DOHH2 (cell line): ENCODE results near the gene VIPAS39.

ENCODE experiments used
- H3F3A ChIP-seq: fragments of 200-600 bp; sonication (generic), shearing (Covaris generic); 2 replicates; pipeline ENCODE4 v1.6.0; 2016; ENCODE audit warnings: antibody characterized with exemption, mild to moderate bottlenecking; ENCODE audit not compliant: control insufficient read depth, insufficient read depth
- H3K27ac ChIP-seq: fragments of 200-600 bp; sonication (generic); 2 replicates; pipeline ENCODE4 v1.5.1; 2014; ENCODE audit warnings: low read depth, mild to moderate bottlenecking, low read length, moderate library complexity
- H3K27me3 ChIP-seq: fragments of 200-600 bp; sonication (generic); 2 replicates; pipeline ENCODE4 v1.6.1; 2014; ENCODE audit warnings: mild to moderate bottlenecking, low read length, mixed read lengths; ENCODE audit not compliant: control insufficient read depth
- H3K36me3 ChIP-seq: fragments of 200-600 bp; sonication (generic); 2 replicates; pipeline ENCODE4 v1.6.1; 2014; ENCODE audit warnings: mild to moderate bottlenecking, low read length, moderate library complexity, mixed read lengths; ENCODE audit not compliant: control insufficient read depth
- H3K4me1 ChIP-seq: fragments of 200-600 bp; sonication (generic); 2 replicates; pipeline ENCODE4 v1.6.1; 2014; ENCODE audit warnings: mild to moderate bottlenecking, low read length, mixed read lengths; ENCODE audit not compliant: control insufficient read depth
- H3K4me2 ChIP-seq: fragments of 200-600 bp; sonication (generic); 2 replicates; pipeline ENCODE4 v1.6.0; 2014; ENCODE audit warnings: mild to moderate bottlenecking, low read length, moderate library complexity
- H3K4me3 ChIP-seq: fragments of 200-600 bp; sonication (generic); 2 replicates; pipeline ENCODE4 v1.5.1; 2014; ENCODE audit warnings: mild to moderate bottlenecking, low read length, mixed read lengths
- H3K79me2 ChIP-seq: fragments of 200-600 bp; sonication (generic); 2 replicates; pipeline ENCODE4 v1.6.1; 2014; ENCODE audit warnings: mild to moderate bottlenecking, low read length, mixed read lengths; ENCODE audit not compliant: control insufficient read depth
- H3K9me2 ChIP-seq: fragments of 200-600 bp; sonication (generic); replicated peaks from 2 replicates; pipeline ENCODE4 v1.6.1; 2014; ENCODE audit warnings: mild to moderate bottlenecking, low read length, mixed read lengths; ENCODE audit not compliant: control insufficient read depth
- H3K9me3 ChIP-seq: fragments of 200-600 bp; sonication (generic); 2 replicates; pipeline ENCODE4 v1.6.1; 2014; ENCODE audit warnings: antibody characterized with exemption, low read length, mixed read lengths; ENCODE audit not compliant: control insufficient read depth, insufficient read depth
- H4K20me1 ChIP-seq: fragments of 200-600 bp; sonication (generic); 2 replicates; pipeline ENCODE4 v1.6.0; 2014; ENCODE audit warnings: low read depth, mild to moderate bottlenecking, antibody characterized with exemption, low read length, moderate library complexity; ENCODE audit not compliant: control insufficient read depth, insufficient read depth
- CTCF ChIP-seq: fragments of 200-600 bp; sonication (generic); IDR thresholded peaks from one replicate; pipeline ENCODE4 v1.5.1; 2014; ENCODE audit warnings: antibody characterized with exemption, mild to moderate bottlenecking, low read depth, low read length; ENCODE audit not compliant: poor library complexity, severe bottlenecking
- EZH2phosphoT487 ChIP-seq: fragments of 200-600 bp; sonication (generic); IDR thresholded peaks from 2 replicates; pipeline ENCODE4 v1.6.1; 2017; ENCODE audit warnings: borderline replicate concordance, mild to moderate bottlenecking, antibody characterized with exemption, low read length, moderate library complexity, mixed read lengths

VIPAS39 gene

GRCh38 chr14:77489041-77489440 lies 31.6 kb upstream of the VIPAS39 start:
- Histone ChIP-seq H3F3A (no peaks in the 10 kb centered on the region), H3K4me2 (no peak overlapping the region), H3K27me3 (no peaks in the 10 kb centered on the region), H3K9me2 (no peaks in the 10 kb centered on the region), H3K4me1 (no peaks in the 10 kb centered on the region), H3K36me3 (no peaks in the 10 kb centered on the region), H3K27ac (no peak overlapping the region), H3K79me2 (no peaks in the 10 kb centered on the region), H3K9me3 (no peaks in the 10 kb centered on the region), H4K20me1 (no peaks in the 10 kb centered on the region), H3K4me3 (no peak overlapping the region)
- TF ChIP-seq CTCF (no peak), EZH2phosphoT487 (no peak)

- Histone ChIP-seq H3K27me3 (no peaks in the 10 kb centered on the region), H3K9me2 (no peaks in the 10 kb centered on the region), H3K4me1 (no peaks in the 10 kb centered on the region), H3F3A (no peaks in the 10 kb centered on the region), H3K79me2 (no peaks in the 10 kb centered on the region), H4K20me1 (no peaks in the 10 kb centered on the region), H3K27ac (no peak overlapping the region), H3K36me3 (no peaks in the 10 kb centered on the region), H3K9me3 (no peaks in the 10 kb centered on the region), H3K4me2 (no peak overlapping the region), H3K4me3 (no peak overlapping the region)
- no peak for TF ChIP-seq EZH2phosphoT487
Measured at GRCh38 chr14:77488558-77488957, 31.2 kb upstream of the VIPAS39 start.

GRCh38 chr14:77485901-77486678 lies 28.7 kb upstream of the VIPAS39 start:
- no peak overlapping the region for H3K4me2 ChIP-seq
- H3K9me3 ChIP-seq = no peaks in the 10 kb centered on the region
- no peaks in the 10 kb centered on the region for H3K27me3 ChIP-seq
- TF ChIP-seq CTCF = no peak
- TF ChIP-seq EZH2phosphoT487 = no peak
- H3K9me2 ChIP-seq = no peaks in the 10 kb centered on the region
- H3K4me3 ChIP-seq = no peak overlapping the region
- H3K4me1 ChIP-seq = no peaks in the 10 kb centered on the region
- H3F3A ChIP-seq = no peaks in the 10 kb centered on the region
- H4K20me1 ChIP-seq = no peaks in the 10 kb centered on the region
- H3K36me3 ChIP-seq = no peaks in the 10 kb centered on the region
- H3K27ac ChIP-seq = no peak overlapping the region
- H3K79me2 ChIP-seq = no peaks in the 10 kb centered on the region

GRCh38 chr14:77485256-77485655 lies 27.9 kb upstream of the VIPAS39 start:
- no peaks in the 10 kb centered on the region for H3K4me1 ChIP-seq
- H3K27me3 ChIP-seq = no peaks in the 10 kb centered on the region
- H3K36me3 ChIP-seq = no peaks in the 10 kb centered on the region
- H3K27ac ChIP-seq = no peak overlapping the region
- no peaks in the 10 kb centered on the region for H3K9me3 ChIP-seq
- H3K9me2 ChIP-seq = no peaks in the 10 kb centered on the region
- no peaks in the 10 kb centered on the region for H3F3A ChIP-seq
- no peak overlapping the region for H3K4me3 ChIP-seq
- TF ChIP-seq CTCF (no peak), EZH2phosphoT487 (no peak)
- H3K79me2 ChIP-seq = no peaks in the 10 kb centered on the region
- no peak overlapping the region for H3K4me2 ChIP-seq
- H4K20me1 ChIP-seq = no peaks in the 10 kb centered on the region
